Measurements from ENCODE around the gene TALDO1.

The TALDO1 gene

DNA sequence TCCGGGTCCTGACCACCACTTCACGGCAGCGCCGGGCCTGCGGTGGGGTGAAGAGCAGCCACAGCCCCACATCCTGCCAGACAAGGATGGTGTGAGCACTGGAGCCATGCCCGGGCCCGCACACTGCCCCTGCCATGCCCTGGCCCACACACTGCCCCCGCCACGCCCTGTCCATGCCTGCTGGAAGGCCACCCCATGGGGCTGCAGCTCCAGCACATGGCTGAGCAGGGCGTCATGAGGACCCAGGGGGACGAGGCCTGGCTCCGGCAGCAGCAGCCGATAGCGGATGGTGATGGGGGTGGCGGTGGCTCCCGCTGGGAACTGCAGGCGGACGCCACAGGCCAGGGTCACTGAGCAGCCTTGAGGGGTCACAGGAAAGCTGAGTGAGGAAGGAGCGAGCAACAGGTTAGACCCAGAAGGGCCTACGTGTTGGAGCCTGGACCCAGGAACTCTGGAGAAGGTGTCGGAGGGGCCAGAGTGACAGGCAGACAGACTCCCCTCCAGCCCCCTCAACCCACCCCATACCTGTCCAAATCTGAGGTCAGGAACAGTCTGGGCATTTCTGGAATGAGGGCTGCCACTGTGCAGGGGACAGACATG, 54.9 kb downstream of the TALDO1 start:
- no peak for DNase-seq

- no peak for DNase-seq
Measured at GRCh38 chr11:802693-803466, 55.6 kb downstream of the TALDO1 start.

DNA sequence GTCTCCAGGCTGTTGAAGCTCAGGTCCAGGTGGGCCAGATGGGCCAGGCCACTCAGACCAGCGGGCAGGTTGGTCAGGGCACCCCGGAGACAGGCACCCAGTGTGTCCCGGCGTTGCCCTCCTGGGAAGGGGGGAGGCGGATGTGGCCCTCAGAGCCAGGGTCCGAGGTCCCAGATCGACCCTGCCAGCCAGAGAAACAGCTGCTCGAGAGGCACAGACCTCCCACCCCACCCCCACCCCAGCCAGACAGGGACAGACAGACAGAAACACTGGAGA, 56.1 kb downstream of the TALDO1 start:
- DNase-seq, result no peak

DNA sequence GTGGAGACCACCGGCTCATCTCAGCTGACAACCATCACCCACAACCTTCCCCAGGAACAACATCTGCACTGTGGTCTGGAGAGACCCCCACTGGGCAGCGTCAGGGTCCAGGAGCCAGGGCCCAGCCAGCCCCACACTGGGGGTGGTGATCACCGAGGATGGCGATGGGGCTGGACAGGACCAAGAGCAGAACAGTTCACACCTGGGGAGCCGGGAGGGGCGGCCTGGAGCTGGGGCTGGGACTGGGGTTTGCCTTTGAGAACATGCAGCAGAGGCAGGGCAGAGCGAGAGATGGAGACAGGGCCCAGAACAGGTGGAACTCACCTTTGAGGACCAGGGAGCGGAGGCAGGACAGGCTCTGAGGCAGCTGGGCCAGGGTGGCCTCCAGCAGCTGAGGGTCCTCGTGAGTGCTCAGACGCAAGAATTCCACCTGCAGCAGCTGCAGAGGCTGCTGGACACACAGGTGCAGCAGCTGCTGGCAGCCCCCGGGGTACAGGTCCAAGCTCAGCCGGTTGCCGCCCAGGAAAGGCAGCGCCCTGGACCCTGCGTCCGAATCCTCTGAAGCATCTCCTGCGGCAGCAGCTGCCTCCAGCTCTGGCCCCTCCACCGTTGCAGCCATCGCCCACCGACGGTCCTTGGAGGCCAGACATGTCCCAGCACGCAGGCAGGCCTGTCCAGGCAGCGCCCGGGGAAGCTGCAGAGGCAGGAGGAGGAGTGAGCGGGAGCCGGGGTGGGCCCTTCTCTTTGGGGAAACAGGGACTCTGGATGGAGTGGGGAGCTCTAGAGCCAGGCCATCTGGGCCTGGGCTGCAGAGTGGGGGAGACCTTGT, 56.7 kb downstream of the TALDO1 start:
- peak in 1 of 3 donors; percentile 26 for DNase-seq

- DNase-seq, result no peak
Measured at GRCh38 chr11:804599-804964, 57.3 kb downstream of the TALDO1 start.

- no peak for DNase-seq
Measured at GRCh38 chr11:808427-809286, 61.4 kb downstream of the TALDO1 start.

- peak; percentile 99 for DNase-seq
Measured at GRCh38 chr11:809287-810039, 62.2 kb downstream of the TALDO1 start, which contains the start of gene RPLP2. RPLP2 (plus strand) TSS chr11:809967; CDS start chr11:810235, 268 bp downstream.

- DNase-seq, result no peak
Measured at GRCh38 chr11:810040-810567, 62.8 kb downstream of the TALDO1 start.

- peak in 2 of 3 donors; percentile 39 to 41 for DNase-seq
Measured at GRCh38 chr11:811446-812245, 64.4 kb downstream of the TALDO1 start.

- no peak for DNase-seq
Measured at GRCh38 chr11:812390-812789, 65.1 kb downstream of the TALDO1 start.

DNA sequence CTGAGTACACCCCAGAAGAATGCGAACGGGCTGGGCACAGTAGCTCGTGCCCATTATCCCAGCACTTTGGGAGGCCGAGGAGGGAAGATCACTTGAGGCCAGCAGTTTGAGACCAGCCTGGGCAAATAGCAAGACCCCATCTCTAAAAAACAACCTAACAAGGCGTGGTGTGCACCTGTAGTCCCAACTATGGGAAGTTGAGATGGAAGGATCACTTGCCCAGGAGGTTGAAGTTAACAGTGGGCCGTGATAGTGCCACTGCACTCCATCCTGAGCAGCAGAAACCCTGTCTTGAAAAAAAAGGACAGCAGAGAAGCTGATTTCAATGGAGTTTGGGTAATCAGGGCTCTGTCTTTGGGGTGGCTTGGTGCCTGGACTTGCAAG, 65.8 kb downstream of the TALDO1 start:
- DNase-seq, result no peak

- no peak for DNase-seq
Measured at GRCh38 chr11:813456-814096, 66.3 kb downstream of the TALDO1 start.
